NCI-H2171 (cell line): ENCODE results near the gene MOXD1.

ENCODE experiments used
- DNase-seq: peaks from one replicate; lab custom pipeline; 2025; lab: John Stamatoyannopoulos, UW

Gene MOXD1

GRCh38 chr6:132399376-132400074, 1.8 kb downstream of the MOXD1 start:
- DNase-seq, result no peak

GRCh38 chr6:132395015-132395597, 6.2 kb downstream of the MOXD1 start:
- no peak for DNase-seq

GRCh38 chr6:132392792-132393191, 8.5 kb downstream of the MOXD1 start:
- no peak for DNase-seq

GRCh38 chr6:132392270-132392646, 9.0 kb downstream of the MOXD1 start:
- no peak for DNase-seq

GRCh38 chr6:132391391-132392269, 9.6 kb downstream of the MOXD1 start:
- DNase-seq, result no peak

GRCh38 chr6:132390451-132390850, 10.8 kb downstream of the MOXD1 start:
- DNase-seq, result no peak

GRCh38 chr6:132390017-132390416, 11.3 kb downstream of the MOXD1 start:
- DNase-seq, result no peak

GRCh38 chr6:132388291-132388690, 13.0 kb downstream of the MOXD1 start:
- no peak for DNase-seq

- DNase-seq, result no peak
Measured at GRCh38 chr6:132382630-132383175, 18.6 kb downstream of the MOXD1 start.

- DNase-seq, result no peak
Measured at GRCh38 chr6:132381381-132381780, 19.9 kb downstream of the MOXD1 start.

- no peak for DNase-seq
Measured at GRCh38 chr6:132380358-132381029, 20.8 kb downstream of the MOXD1 start.

GRCh38 chr6:132369526-132369925, 31.7 kb downstream of the MOXD1 start:
- no peak for DNase-seq

- no peak for DNase-seq
Measured at GRCh38 chr6:132368916-132369481, 32.3 kb downstream of the MOXD1 start.

- DNase-seq, result no peak
Measured at GRCh38 chr6:132365281-132365907, 35.9 kb downstream of the MOXD1 start.

GRCh38 chr6:132364306-132365074, 36.8 kb downstream of the MOXD1 start:
- no peak for DNase-seq

GRCh38 chr6:132362442-132363185, 38.7 kb downstream of the MOXD1 start:
- no peak for DNase-seq

GRCh38 chr6:132361101-132361500, 40.2 kb downstream of the MOXD1 start:
- DNase-seq, result no peak

- no peak for DNase-seq
Measured at GRCh38 chr6:132359886-132360285, 41.4 kb downstream of the MOXD1 start.

GRCh38 chr6:132357120-132357519, 44.2 kb downstream of the MOXD1 start:
- DNase-seq, result no peak
